ENCODE results near the gene VPS13A.

DNA sequence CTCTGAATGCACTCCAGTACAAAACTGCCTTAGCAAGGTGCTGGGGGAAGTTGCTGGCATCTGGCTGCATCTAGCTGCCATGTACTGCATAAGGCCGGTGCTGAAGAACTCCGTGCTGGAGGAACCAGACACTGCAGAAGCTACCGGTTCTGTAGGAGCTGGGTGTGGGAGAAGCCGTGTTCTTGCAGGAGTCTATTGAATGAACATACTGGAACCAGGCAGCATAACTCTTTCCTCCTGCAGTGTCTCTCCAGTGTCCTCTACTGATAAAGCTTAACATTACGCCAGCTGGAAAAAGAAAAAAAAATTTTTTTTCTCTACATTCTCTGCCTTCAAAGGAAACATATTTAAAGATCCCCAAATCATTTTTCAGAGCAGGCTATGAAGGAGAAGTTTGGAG, 38.5 kb downstream of the VPS13A start:
- TF ChIP-seq POLR2A (IDR thresholded peaks at IDR 0.05), result no peak
- TF ChIP-seq, protein P1, sequence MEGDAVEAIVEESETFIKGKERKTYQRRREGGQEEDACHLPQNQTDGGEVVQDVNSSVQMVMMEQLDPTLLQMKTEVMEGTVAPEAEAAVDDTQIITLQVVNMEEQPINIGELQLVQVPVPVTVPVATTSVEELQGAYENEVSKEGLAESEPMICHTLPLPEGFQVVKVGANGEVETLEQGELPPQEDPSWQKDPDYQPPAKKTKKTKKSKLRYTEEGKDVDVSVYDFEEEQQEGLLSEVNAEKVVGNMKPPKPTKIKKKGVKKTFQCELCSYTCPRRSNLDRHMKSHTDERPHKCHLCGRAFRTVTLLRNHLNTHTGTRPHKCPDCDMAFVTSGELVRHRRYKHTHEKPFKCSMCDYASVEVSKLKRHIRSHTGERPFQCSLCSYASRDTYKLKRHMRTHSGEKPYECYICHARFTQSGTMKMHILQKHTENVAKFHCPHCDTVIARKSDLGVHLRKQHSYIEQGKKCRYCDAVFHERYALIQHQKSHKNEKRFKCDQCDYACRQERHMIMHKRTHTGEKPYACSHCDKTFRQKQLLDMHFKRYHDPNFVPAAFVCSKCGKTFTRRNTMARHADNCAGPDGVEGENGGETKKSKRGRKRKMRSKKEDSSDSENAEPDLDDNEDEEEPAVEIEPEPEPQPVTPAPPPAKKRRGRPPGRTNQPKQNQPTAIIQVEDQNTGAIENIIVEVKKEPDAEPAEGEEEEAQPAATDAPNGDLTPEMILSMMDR (IDR thresholded peaks at IDR 0.05), result peak in 3 of 6 experiments; percentile 5 to 19 (median 15)

Measured in adrenal gland (tissue), 5 donors.